Activated naive CD8-positive, alpha-beta T cell treated with anti-CD3 and anti-CD28 coated beads for 36 hours (primary cell): Measurements from ENCODE around the gene PSG5. TPM values are rescaled to one million over a fixed set of nuclear protein-coding genes. Genes with fewer than 3 reads are reported as not detected.
"Not testable (repeated sequence)": the region's sequence is repeated elsewhere in the genome, so short reads cannot be mapped to it uniquely, and the experiment has no call there.

Experiments
- DNase-seq: peaks from one replicate; pipeline ENCODE4 v3.0.0; 2021
- H3K27ac Mint-ChIP-seq: one replicate; pipeline ENCODE4 v1.8.0; 2022; ENCODE audit warnings: mild to moderate bottlenecking, moderate library complexity, mixed read lengths
- H3K27me3 Mint-ChIP-seq: one replicate; pipeline ENCODE4 v1.8.0; 2022; ENCODE audit warnings: mild to moderate bottlenecking, mixed read lengths
- H3K36me3 Mint-ChIP-seq: one replicate; pipeline ENCODE4 v1.8.0; 2021; ENCODE audit warnings: mild to moderate bottlenecking, mixed read lengths
- H3K4me1 Mint-ChIP-seq: one replicate; pipeline ENCODE4 v1.8.0; 2021; ENCODE audit warnings: mixed read lengths
- H3K4me3 Mint-ChIP-seq: one replicate; pipeline ENCODE4 v1.8.0; 2022; ENCODE audit warnings: mild to moderate bottlenecking, moderate library complexity, mixed read lengths
- H3K9me3 Mint-ChIP-seq: one replicate; pipeline ENCODE4 v1.8.0; 2022; ENCODE audit warnings: mixed read lengths
- total RNA-seq, 2 experiments: library from RNA; stranded (reverse); gene quantifications; one replicate each; pipeline ENCODE4 v1.2.3, GENCODE V29; 2021

PSG5 gene
- total RNA-seq, 2 experiments from 2014 or later, result not detected

DNA sequence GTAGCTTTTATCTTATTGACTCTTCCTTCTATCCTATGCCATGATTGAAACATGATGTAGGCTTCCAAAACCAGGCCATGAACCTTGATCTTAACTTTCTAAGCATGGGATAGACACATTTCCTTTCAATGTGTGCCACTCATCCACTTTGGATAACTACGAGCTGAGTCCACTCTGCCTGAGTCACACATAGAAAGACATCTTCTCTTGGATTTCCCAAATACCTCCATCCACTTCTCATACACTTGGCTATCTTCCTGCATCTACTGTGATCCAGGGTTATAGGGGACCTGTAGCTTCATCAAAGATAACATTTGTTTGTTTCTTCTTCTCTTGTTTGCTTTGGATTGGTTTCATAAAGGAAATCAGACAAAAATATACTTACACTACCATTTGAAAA lies 44.6 kb downstream of the PSG5 start:
- H3K4me1 Mint-ChIP-seq, H3K27ac Mint-ChIP-seq, H3K36me3 Mint-ChIP-seq, DNase-seq, H3K9me3 Mint-ChIP-seq, H3K4me3 Mint-ChIP-seq: not testable (repeated sequence)
- H3K27me3 Mint-ChIP-seq, result peaks cover 12% of the 10 kb centered on the region

DNA sequence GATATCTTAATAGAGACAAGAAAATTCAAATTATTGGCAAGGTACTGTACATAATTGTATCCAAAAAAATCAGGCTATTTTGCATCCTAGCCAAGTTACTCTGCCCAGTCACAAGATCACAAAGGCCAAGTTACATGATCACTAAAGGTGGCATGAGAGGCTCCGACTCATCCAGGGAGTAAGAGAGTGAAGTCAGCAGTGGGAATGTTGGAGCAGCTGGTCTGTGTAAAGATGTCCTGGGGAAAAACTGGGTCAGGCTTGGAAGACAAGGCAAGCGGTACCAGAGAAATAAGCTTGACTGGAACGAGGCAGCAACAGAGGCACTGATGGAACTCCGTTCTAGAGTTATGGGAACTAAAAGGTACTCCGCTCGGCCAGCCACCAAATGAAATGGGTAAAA lies 53.6 kb downstream of the PSG5 start:
- no peaks in the 10 kb centered on the region for H3K36me3 Mint-ChIP-seq
- DNase-seq, result no peak
- no peaks in the 10 kb centered on the region for H3K4me1 Mint-ChIP-seq
- peaks cover 16% of the 10 kb centered on the region for H3K27me3 Mint-ChIP-seq
- H3K27ac Mint-ChIP-seq, result no peak overlapping the region
- H3K9me3 Mint-ChIP-seq, result no peaks in the 10 kb centered on the region
- H3K4me3 Mint-ChIP-seq, result no peak overlapping the region

DNA sequence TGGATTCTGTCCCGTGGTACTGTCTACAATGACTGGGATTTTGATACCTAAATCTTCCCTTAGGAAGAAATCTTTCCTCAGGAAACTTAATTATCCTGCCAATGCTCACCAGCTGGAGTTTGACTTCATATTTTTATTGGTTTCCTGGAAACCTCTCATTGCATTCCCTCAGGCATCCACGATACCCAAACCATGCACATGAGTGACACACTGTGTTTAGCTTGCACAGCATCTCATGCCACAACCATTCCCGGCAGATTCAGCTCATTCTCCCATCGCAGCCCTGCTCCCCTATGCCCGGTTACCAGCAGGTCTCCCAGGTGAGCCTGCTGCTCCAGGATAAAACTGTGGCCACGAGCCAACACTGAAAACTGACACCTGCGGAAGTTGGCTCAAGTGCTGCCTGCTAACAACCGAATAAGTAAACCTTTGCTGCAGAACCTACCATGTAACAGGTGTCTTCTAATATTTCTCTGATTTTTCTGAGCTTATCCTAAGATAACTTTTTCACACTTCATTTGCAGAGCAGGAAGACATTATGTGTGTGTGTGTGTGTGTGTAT lies 55.0 kb downstream of the PSG5 start:
- H3K27ac Mint-ChIP-seq, H3K4me3 Mint-ChIP-seq, H3K9me3 Mint-ChIP-seq, H3K4me1 Mint-ChIP-seq, DNase-seq, H3K36me3 Mint-ChIP-seq: not testable (repeated sequence)
- peaks cover 16% of the 10 kb centered on the region for H3K27me3 Mint-ChIP-seq

DNA sequence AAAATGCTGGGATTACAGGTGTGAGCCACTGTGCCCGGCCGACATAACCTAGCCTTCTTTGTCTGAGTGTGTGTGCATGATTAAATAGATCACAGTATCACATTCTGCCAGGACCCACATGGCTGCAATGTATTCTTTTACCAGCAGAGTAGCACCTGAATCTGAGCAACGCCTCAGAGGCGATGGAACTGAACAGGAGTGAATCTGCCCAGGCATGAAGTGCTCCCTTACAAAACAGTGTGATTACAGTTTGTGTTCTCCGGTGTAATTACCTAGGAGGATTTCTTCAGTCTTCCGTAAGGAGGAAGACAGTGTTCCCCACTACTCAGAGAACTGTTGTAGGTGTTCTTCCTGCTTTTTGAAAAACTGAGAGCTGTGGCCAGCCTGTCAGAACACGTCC lies 57.1 kb downstream of the PSG5 start:
- H3K4me3 Mint-ChIP-seq, DNase-seq, H3K27ac Mint-ChIP-seq, H3K9me3 Mint-ChIP-seq, H3K4me1 Mint-ChIP-seq, H3K36me3 Mint-ChIP-seq: not testable (repeated sequence)
- H3K27me3 Mint-ChIP-seq, result peaks cover 16% of the 10 kb centered on the region

DNA sequence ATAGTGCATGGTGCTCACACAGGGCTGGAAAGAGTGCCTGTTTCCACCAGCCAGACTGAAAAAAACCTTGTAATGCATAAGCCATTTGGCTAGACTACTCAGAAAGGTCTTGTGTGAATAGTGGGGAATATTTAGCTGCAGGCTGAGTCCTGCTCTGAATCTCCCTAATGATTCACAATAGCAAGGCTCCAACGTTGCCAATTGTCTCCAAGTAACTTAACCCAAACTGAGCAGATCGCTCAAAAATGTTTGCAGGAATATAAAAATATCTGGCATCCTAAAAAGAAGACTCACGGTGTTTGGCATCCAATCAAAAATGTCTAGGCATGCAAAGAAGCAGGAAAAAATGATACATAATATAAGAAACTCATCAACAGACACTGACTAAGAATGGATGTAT lies 59.0 kb downstream of the PSG5 start:
- not testable (repeated sequence) for H3K27ac Mint-ChIP-seq, H3K9me3 Mint-ChIP-seq, DNase-seq, H3K4me1 Mint-ChIP-seq, H3K4me3 Mint-ChIP-seq, H3K36me3 Mint-ChIP-seq
- peaks cover 19% of the 10 kb centered on the region for H3K27me3 Mint-ChIP-seq

DNA sequence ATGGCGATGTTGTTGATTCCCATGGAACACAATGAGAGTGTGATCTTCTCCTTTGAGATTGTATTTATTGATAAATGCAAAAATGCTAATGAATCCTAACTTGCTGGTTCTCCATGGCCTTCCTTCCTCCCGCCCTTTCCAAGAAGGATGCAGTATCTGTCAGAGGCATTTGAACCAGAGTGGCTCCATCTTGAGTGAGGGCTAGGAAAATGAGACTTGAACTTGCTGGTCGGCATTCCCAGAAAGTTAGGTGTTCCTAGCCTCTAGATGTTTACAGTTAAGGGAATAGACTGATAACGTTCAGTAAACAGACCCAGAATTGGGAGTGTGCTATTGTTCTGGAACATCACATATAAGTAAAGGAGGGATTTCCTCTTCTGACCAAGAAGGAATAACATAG lies 59.6 kb downstream of the PSG5 start:
- Mint-ChIP-seq H3K4me3 (no peak overlapping the region), H3K27ac (no peak overlapping the region), H3K27me3 (peaks cover 25% of the 10 kb centered on the region), H3K36me3 (no peaks in the 10 kb centered on the region), H3K4me1 (no peaks in the 10 kb centered on the region), H3K9me3 (no peaks in the 10 kb centered on the region)
- DNase-seq, result no peak

DNA sequence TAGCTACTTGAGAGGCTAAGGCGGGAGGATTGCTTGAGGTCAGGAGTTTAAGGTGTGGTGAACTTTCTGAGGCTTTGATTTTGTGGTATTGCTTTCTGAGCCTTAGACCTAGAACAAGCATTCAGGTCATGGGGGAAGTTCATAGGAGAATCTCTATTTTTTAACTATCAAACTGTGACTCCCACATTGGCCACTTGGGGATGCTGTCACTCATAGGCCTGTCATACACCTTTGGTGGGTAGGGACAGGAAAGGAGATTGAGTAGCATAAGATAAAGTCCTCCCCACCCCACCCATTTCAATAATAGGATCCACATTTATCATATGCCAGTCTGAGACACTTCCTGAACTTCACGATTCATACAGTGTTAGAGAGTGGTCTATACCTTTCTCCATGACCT lies 62.0 kb downstream of the PSG5 start:
- Mint-ChIP-seq H3K27ac (no peak overlapping the region), H3K4me3 (no peak overlapping the region), H3K9me3 (no peaks in the 10 kb centered on the region), H3K27me3 (peaks cover 23% of the 10 kb centered on the region), H3K36me3 (no peaks in the 10 kb centered on the region), H3K4me1 (no peaks in the 10 kb centered on the region)
- DNase-seq, result no peak

DNA sequence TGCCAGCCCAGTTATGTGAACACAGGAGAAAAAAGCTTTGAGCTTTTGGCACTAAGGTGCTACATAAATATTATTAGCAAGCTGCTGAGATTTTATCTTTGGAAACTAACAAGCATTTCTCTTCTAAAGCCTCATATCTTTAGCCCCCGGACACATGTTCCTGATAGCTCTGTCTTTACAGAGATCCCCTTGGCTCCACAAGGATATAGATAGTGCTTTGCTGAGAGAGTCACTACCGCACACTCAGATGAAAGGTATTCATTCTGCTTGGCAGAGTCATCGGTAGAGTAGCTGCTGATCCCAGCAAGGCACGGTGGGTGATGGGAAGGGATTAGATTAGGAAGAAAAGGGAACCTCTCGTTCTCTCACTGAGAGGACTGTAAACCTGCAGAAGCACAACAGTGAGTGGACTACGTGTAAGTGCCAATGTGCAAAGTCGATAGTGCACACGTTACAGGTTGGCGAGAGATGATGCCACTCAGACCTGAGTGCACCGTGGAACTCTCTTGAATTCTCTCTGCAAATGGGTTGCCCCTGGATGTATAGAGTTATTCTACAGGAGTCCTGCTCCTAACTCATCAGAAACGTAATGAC lies 65.8 kb downstream of the PSG5 start:
- not testable (repeated sequence) for H3K9me3 Mint-ChIP-seq, H3K4me3 Mint-ChIP-seq, H3K4me1 Mint-ChIP-seq, DNase-seq, H3K27ac Mint-ChIP-seq, H3K36me3 Mint-ChIP-seq
- peaks cover 22% of the 10 kb centered on the region for H3K27me3 Mint-ChIP-seq

DNA sequence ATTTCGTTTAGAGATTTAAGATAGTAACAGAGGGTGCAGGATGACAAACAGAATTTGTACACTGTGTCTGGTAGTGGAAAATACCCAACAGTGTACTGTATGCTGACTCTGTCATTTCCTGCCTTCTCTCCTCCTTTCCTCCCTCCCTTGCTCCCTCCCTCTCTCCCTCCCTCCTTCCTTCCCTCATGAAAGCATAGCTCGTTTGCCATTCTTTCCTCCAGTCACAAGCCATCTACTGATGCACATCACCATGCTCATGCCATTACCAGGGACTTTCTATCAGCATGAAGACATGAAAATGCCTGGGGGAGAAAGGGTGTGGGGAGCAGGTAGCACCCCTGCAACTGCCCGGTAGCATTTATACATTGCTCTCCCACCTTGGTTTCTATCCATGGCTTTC lies 66.8 kb downstream of the PSG5 start:
- Mint-ChIP-seq H3K9me3 (peaks cover 11% of the 10 kb centered on the region), H3K27me3 (peaks cover 22% of the 10 kb centered on the region)
- not testable (repeated sequence) for H3K4me3 Mint-ChIP-seq, H3K36me3 Mint-ChIP-seq, H3K4me1 Mint-ChIP-seq, H3K27ac Mint-ChIP-seq, DNase-seq

Other genes starting within 250 kb of the PSG5 start
- not detected for gene PSG7, start 249.3 kb downstream of the PSG5 start, total RNA-seq
- not detected for gene PSG11, start 160.1 kb downstream of the PSG5 start, total RNA-seq
- not detected for gene PSG2, start 103.8 kb downstream of the PSG5 start, total RNA-seq
- gene PSG4, start 19.1 kb upstream of the PSG5 start, total RNA-seq, result not detected
- gene PSG9, start 83.0 kb upstream of the PSG5 start, total RNA-seq, result not detected
- gene CD177, start 167.2 kb upstream of the PSG5 start, total RNA-seq, result not detected
- gene TEX101, start 228.4 kb upstream of the PSG5 start, total RNA-seq, result not detected